H1 (cell line): ENCODE data around the gene GFRA4. TPM values are rescaled to one million over a fixed set of nuclear protein-coding genes. Genes with fewer than 3 reads are reported as not detected.

ENCODE experiments used
- CTCF ChIA-PET: fragments of 300-600 bp; sonication (Branson Sonifier 250); formaldehyde crosslinking; loops from one replicate; lab custom pipeline; 2021; ENCODE audit not compliant: partially characterized antibody; lab: Charles Lee
- POLR2A ChIA-PET: fragments of 300-600 bp; sonication (Branson Sonifier 250); formaldehyde crosslinking; loops from one replicate; lab custom pipeline; 2021; ENCODE audit warnings: inconsistent platforms; ENCODE audit not compliant: partially characterized antibody; lab: Charles Lee
- DNase-seq, 2 experiments: peaks; one replicate each; pipeline versions ENCODE4 v3.0.0 to v3.0.0-alpha.2; 2010 to 2022; ENCODE audit warnings: low spot score in 2 of 2, low read depth in 1 of 2, mixed read lengths in 1 of 2
- FAIRE-seq: peaks from 2 replicates; lab custom pipeline; 2011; peaks lifted over from hg19 to GRCh38; lab: Jason Lieb, UNC
- H2AFZ ChIP-seq: 2 replicates; pipeline ENCODE4 v1.8.1; 2012; ENCODE audit warnings: low read length, inconsistent platforms
- H2AK5ac ChIP-seq: 2 replicates; pipeline ENCODE4 v1.6.1; 2013; ENCODE audit warnings: low read depth, low read length
- H2BK120ac ChIP-seq: replicated peaks from 2 replicates; pipeline ENCODE3; 2013; ENCODE audit warnings: low read depth, low read length, inconsistent platforms
- H2BK12ac ChIP-seq: 2 replicates; pipeline ENCODE4 v1.6.1; 2013; ENCODE audit warnings: low read depth, low read length
- H2BK15ac ChIP-seq: 2 replicates; pipeline ENCODE4 v1.6.1; 2013; ENCODE audit warnings: low read length
- H2BK20ac ChIP-seq: 2 replicates; pipeline ENCODE4 v1.6.1; 2013; ENCODE audit warnings: low read length
- H2BK5ac ChIP-seq: 2 replicates; pipeline ENCODE4 v1.6.1; 2013; ENCODE audit warnings: low read depth, low read length
- H3K14ac ChIP-seq: 2 replicates; pipeline ENCODE4 v1.6.1; 2013; ENCODE audit warnings: inconsistent platforms; ENCODE audit not compliant: insufficient read length
- H3K18ac ChIP-seq: 2 replicates; pipeline ENCODE4 v1.6.1; 2013; ENCODE audit warnings: low read length; ENCODE audit errors: extremely low read depth
- H3K23ac ChIP-seq: 2 replicates; pipeline ENCODE4 v1.6.1; 2013; ENCODE audit warnings: inconsistent platforms; ENCODE audit not compliant: insufficient read length
- H3K23me2 ChIP-seq: 2 replicates; pipeline ENCODE4 v1.6.1; 2013; ENCODE audit warnings: low read depth, low read length
- H3K27ac ChIP-seq: 2 replicates; pipeline ENCODE4 v1.6.1; 2011; ENCODE audit warnings: low read depth, low read length, inconsistent platforms
- H3K27me3 ChIP-seq, 4 experiments: replicated peaks in 1 of 4; 1 replicate in 1 of 4; 2 replicates in 3 of 4; pipeline versions ENCODE4 v1.6.1 to v1.8.1; 2011 to 2013; ENCODE audit warnings: low read length in 3 of 4, mild to moderate bottlenecking in 3 of 4, inconsistent platforms in 2 of 4, mixed read lengths in 2 of 4, moderate library complexity in 1 of 4; ENCODE audit not compliant: control insufficient read depth in 3 of 4, insufficient read depth in 3 of 4; ENCODE audit errors: extremely low read depth in 1 of 4
- H3K36me3 ChIP-seq, 4 experiments: 2 replicates each; pipeline versions ENCODE4 v1.6.1 to v1.8.1; 2011 to 2013; ENCODE audit warnings: mild to moderate bottlenecking in 4 of 4, low read length in 3 of 4, moderate library complexity in 2 of 4, control low read depth in 1 of 4, inconsistent platforms in 1 of 4; ENCODE audit not compliant: insufficient read depth in 4 of 4, control insufficient read depth in 2 of 4
- H3K4ac ChIP-seq: replicated peaks from 2 replicates; pipeline ENCODE3; 2013; ENCODE audit warnings: low read length, low read depth, mixed read lengths, inconsistent platforms; ENCODE audit not compliant: insufficient read length
- H3K4me1 ChIP-seq, 4 experiments: replicated peaks in 1 of 4; 1 replicate in 1 of 4; 2 replicates in 3 of 4; pipeline versions ENCODE4 v1.6.1 to v1.8.1; 2011 to 2013; ENCODE audit warnings: low read length in 3 of 4, inconsistent platforms in 2 of 4, mixed read lengths in 1 of 4; ENCODE audit not compliant: insufficient read depth in 4 of 4, control insufficient read depth in 3 of 4
- H3K4me2 ChIP-seq, 2 experiments: 2 replicates each; pipeline versions ENCODE4 v1.6.1 to v1.8.1; 2011 to 2013; ENCODE audit warnings: low read depth in 2 of 2, low read length in 2 of 2, control low read depth in 1 of 2, inconsistent platforms in 1 of 2, mild to moderate bottlenecking in 1 of 2; ENCODE audit not compliant: insufficient read depth in 1 of 2
- H3K4me3 ChIP-seq, 4 experiments: fragments of 200-600, 300-600 bp in 1 of 4; sonication (generic), shearing (Covaris generic), sonication (Bioruptor Twin) in 1 of 4; 2 replicates each; pipeline versions ENCODE4 v1.5.1 to v1.8.1; 2011 to 2016; ENCODE audit warnings: low read length in 4 of 4, low read depth in 3 of 4, control low read depth in 2 of 4, inconsistent platforms in 2 of 4, mild to moderate bottlenecking in 2 of 4, mixed read lengths in 1 of 4, moderate library complexity in 1 of 4; ENCODE audit not compliant: insufficient read depth in 2 of 4; ENCODE audit errors: extremely low read depth in 1 of 4
- H3K56ac ChIP-seq: replicated peaks from 2 replicates; pipeline ENCODE3; 2013; ENCODE audit warnings: low read depth, mild to moderate bottlenecking, mixed read lengths, low read length, inconsistent platforms; ENCODE audit not compliant: insufficient read length
- H3K79me1 ChIP-seq: 2 replicates; pipeline ENCODE4 v1.6.1; 2013; ENCODE audit warnings: low read depth, low read length, control low read depth
- H3K79me2 ChIP-seq, 2 experiments: 2 replicates each; pipeline versions ENCODE4 v1.6.1 to v1.8.1; 2012 to 2013; ENCODE audit warnings: low read length in 2 of 2, mild to moderate bottlenecking in 2 of 2, inconsistent platforms in 1 of 2; ENCODE audit not compliant: insufficient read depth in 2 of 2, control insufficient read depth in 1 of 2
- H3K9ac ChIP-seq, 4 experiments: replicated peaks in 1 of 4; 1 replicate in 1 of 4; 2 replicates in 3 of 4; pipeline versions ENCODE4 v1.6.1 to v1.8.1; 2011 to 2013; ENCODE audit warnings: low read depth in 3 of 4, low read length in 3 of 4, control low read depth in 2 of 4, mild to moderate bottlenecking in 2 of 4, moderate library complexity in 2 of 4, inconsistent platforms in 1 of 4; ENCODE audit errors: extremely low read depth in 1 of 4
- H3K9me3 ChIP-seq, 2 experiments: 2 replicates each; pipeline versions ENCODE4 v1.6.1 to v1.8.1; 2012 to 2013; ENCODE audit warnings: mild to moderate bottlenecking in 2 of 2, moderate library complexity in 2 of 2, control low read depth in 1 of 2, inconsistent platforms in 1 of 2, low read depth in 1 of 2, low read length in 1 of 2, mixed read lengths in 1 of 2; ENCODE audit not compliant: insufficient read depth in 2 of 2
- H4K20me1 ChIP-seq, 2 experiments: replicated peaks in 1 of 2; 2 replicates each; pipeline versions ENCODE3 to v1.8.1; 2011 to 2013; ENCODE audit warnings: inconsistent platforms in 2 of 2, low read length in 2 of 2, mild to moderate bottlenecking in 1 of 2; ENCODE audit not compliant: insufficient read depth in 2 of 2, control insufficient read depth in 1 of 2
- H4K5ac ChIP-seq: 2 replicates; pipeline ENCODE4 v1.6.1; 2013; ENCODE audit warnings: low read length, low read depth, mixed read lengths, inconsistent platforms; ENCODE audit not compliant: insufficient read length
- H4K8ac ChIP-seq: 2 replicates; pipeline ENCODE4 v1.8.0; 2013; ENCODE audit warnings: mild to moderate bottlenecking, moderate library complexity, low read length, inconsistent platforms; ENCODE audit not compliant: insufficient read depth; ENCODE audit errors: extremely low read depth
- H4K91ac ChIP-seq: replicated peaks from 2 replicates; pipeline ENCODE3; 2013; ENCODE audit warnings: low read length, mixed read lengths, inconsistent platforms; ENCODE audit not compliant: insufficient read length
- RAD21 ChIP-seq, 2 experiments: IDR thresholded peaks in 1 of 2; conservative IDR thresholded peaks in 1 of 2; 2 replicates each; pipeline ENCODE4 v1.6.1; 2011; ENCODE audit warnings: low read depth in 2 of 2, low read length in 2 of 2, improper control_type of control experiment in 1 of 2, inconsistent platforms in 1 of 2, mild to moderate bottlenecking in 1 of 2, moderate library complexity in 1 of 2
- SUZ12 ChIP-seq: fragments of 200-600 bp; sonication (generic); IDR thresholded peaks from 2 replicates; pipeline ENCODE4 v1.6.1; 2012; ENCODE audit warnings: mild to moderate bottlenecking, inconsistent platforms, low read length, moderate library complexity, mixed read lengths
- WGBS, 2 experiments: shearing (Covaris generic) in 1 of 2; methylation state at CpG; one replicate each; pipeline versions ENCODE4 v1.1.6 to v1.1.7; 2013 to 2015; ENCODE audit warnings: low lambda C conversion rate in 2 of 2, mixed read lengths in 2 of 2, inconsistent platforms in 1 of 2, low coverage in 1 of 2, missing lambda C conversion rate in 1 of 2; ENCODE audit not compliant: insufficient replicate concordance in 2 of 2, insufficient coverage in 1 of 2, insufficient read length in 1 of 2; ENCODE audit errors: extremely low coverage in 1 of 2, missing lambda C conversion rate in 1 of 2; 5-methylcytosine and 5-hydroxymethylcytosine counted together
- polyA plus RNA-seq, 7 experiments: library from polyadenylated mRNA; depleted of rRNA in 3 of 7; stranded (reverse) in 5 of 7; unstranded in 2 of 7; fragments of >200 nt in 5 of 7; fragments of 200-250 nt in 2 of 7; gene quantifications; 1 replicate in 5 of 7; 2 replicates in 1 of 7; 4 replicates in 1 of 7; pipeline versions ENCODE4 v1.2.1 to v1.2.3, GENCODE V29; 2011 to 2013; ENCODE audit warnings: missing spikeins in 2 of 7, mixed read lengths in 2 of 7
- total RNA-seq: library from RNA; stranded (reverse); fragmentation: NEBNext Ultra II Directional; extraction: Animal tissue kit (Norgen Biotek cat#: 25700); gene quantifications from 2 replicates; pipeline ENCODE4 v1.2.1, GENCODE V29; 2021

Gene GFRA4
- total and polyA plus RNA-seq, 2 of the 8 experiments (the other 6 are each of a cell fraction or from before 2014, with no cell fraction given): 0.05 TPM; not detected in 1

- peaks cover 5 to 32% (median 17%) of the 10 kb centered on the region in 4 experiments for H3K4me1 ChIP-seq
- peak overlapping the region; percentile 75; the same call in 1 of the 2 replicates for H2BK15ac ChIP-seq
- no peak for FAIRE-seq
- peak overlapping the region in 1 of 4 experiments; percentile 65; a peak in 2 of 8 replicates for H3K4me3 ChIP-seq
- CTCF ChIA-PET: interaction anchor here (1.4 to 45.1 kb wide), 4 partner anchors 6 to 70 kb away, joined by 6 to 1432 read pairs (median 734); partner anchors contain the start of genes ADAM33 and SIGLEC1
- peak overlapping the region; percentile 60; the same call in 1 of the 2 replicates for H3K18ac ChIP-seq
- peak overlapping the region; percentile 60; the same call in 1 of the 2 replicates for H2AK5ac ChIP-seq
- H3K23me2 ChIP-seq: peaks cover 11% of the 10 kb centered on the region
- H2BK12ac ChIP-seq: peak overlapping the region; percentile 63; the same call in 1 of the 2 replicates
- H3K56ac ChIP-seq: no peak overlapping the region
- 61% methylated on average over 7 of the region's 15 CpGs; no CpG with 5 or more reads in 1 of the 2 experiments for WGBS, 2 experiments
- no peak overlapping the region for H4K5ac ChIP-seq
- peak overlapping the region; percentile 70 for H4K91ac ChIP-seq
- no peak overlapping the region for H3K9ac ChIP-seq
- DNase-seq: no peak
- H3K14ac ChIP-seq: no peak overlapping the region
- POLR2A ChIA-PET: interaction anchor here (1.1 to 2.9 kb wide), 4 partner anchors 8 to 70 kb away, joined by 3 to 8 read pairs (median 4); no protein-coding TSS in a partner anchor
- peak overlapping the region; percentile 71 to 76 for H3K4me2 ChIP-seq
- H3K27ac ChIP-seq: no peak overlapping the region
- no peak overlapping the region; the same call in 1 of the 2 replicates for H2AFZ ChIP-seq
- H3K23ac ChIP-seq: no peak overlapping the region
- no peaks in the 10 kb centered on the region for H3K36me3 ChIP-seq
- no peaks in the 10 kb centered on the region for H3K79me1 ChIP-seq
- no peak overlapping the region for H3K4ac ChIP-seq
- H4K20me1 ChIP-seq: no peaks in the 10 kb centered on the region
- no peak overlapping the region for H2BK120ac ChIP-seq
- no peaks in the 10 kb centered on the region for H3K9me3 ChIP-seq
- peak overlapping the region; percentile 72; the same call in 1 of the 2 replicates for H2BK20ac ChIP-seq
- H3K79me2 ChIP-seq: no peaks in the 10 kb centered on the region
- H2BK5ac ChIP-seq: peak overlapping the region; percentile 52; the same call in 1 of the 2 replicates
- H4K8ac ChIP-seq: no peak overlapping the region; the same call in 1 of the 2 replicates
- 0 out of 2 replicates have a peak, but pooled peaks have one; percentile 34 for TF ChIP-seq SUZ12
- no peak for TF ChIP-seq RAD21 (IDR thresholded peaks at IDR 0.05 in 1 of 2, conservative IDR thresholded peaks at IDR 0.05 in 1 of 2; ENCODE audit: low read depth in 2 of 2, low read length in 2 of 2)
- TF ChIP-seq, all 59 proteins: peak for 1
- H3K27me3 ChIP-seq: peaks cover 0 to 13% (median 6%) of the 10 kb centered on the region in 4 experiments; a peak in 6 of 7 replicates
These were observed 17.6 kb upstream of the GFRA4 start for GRCh38 chr20:3680701-3681351.
